Measurements from ENCODE around the gene ADCYAP1R1.

GRCh38 chr7:31019509-31019908, 32.6 kb upstream of the ADCYAP1R1 start:
- no peak for TF ChIP-seq CTCF (IDR thresholded peaks at IDR 0.05)
- TF ChIP-seq POLR2A (IDR thresholded peaks at IDR 0.05) = no peak
